HG03565 (cell line): Measurements from ENCODE around the gene PAMR1.
"Not testable (repeated sequence)": the region's sequence is repeated elsewhere in the genome, so short reads cannot be mapped to it uniquely, and the experiment has no call there.

ENCODE experiments used
- ATAC-seq: cut with Tn5 transposase; IDR thresholded peaks from one replicate; pipeline ENCODE4 v1.9.1; 2021; ENCODE audit warnings: mild to moderate bottlenecking, moderate library complexity; ENCODE audit not compliant: unreplicated experiment

The PAMR1 gene

DNA sequence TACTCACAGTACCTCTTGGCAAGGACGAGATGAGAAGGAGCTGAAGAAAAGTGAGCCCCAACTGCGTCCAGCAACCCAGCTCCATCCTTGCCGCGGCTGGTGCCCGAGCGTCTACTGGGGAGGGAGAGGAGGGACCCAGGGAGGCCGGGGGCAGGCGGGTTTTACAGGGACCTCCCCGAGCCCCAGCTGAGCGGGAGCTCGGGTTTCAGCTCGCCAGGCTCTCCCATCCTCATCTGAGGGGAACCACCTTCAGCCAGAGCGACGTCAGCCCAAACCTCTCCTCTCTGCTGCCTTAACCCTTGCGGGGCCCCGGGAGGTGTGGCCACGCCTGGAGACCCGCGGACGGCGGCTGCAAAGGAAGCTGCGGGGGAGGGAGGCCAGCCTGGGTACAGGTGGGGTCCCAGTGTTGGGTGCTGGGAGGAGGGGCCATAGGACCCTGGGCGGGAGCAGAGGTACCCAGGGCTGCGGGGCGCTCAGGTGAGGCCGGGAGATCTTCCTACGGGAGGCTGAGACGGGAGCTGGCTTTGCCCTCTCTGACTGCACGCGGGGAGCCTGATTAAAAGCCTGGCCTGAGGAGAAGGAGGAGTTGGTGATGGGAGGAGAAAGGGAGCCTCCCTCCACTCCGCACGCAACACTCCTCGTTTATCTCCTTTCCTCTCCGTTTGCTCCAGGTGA is at the start of gene PAMR1:
PAMR1 (minus strand) TSS at position 116 of the 675 bp plus-strand sequence; CDS start at position 85, 31 bp downstream.
- no peak for ATAC-seq

DNA sequence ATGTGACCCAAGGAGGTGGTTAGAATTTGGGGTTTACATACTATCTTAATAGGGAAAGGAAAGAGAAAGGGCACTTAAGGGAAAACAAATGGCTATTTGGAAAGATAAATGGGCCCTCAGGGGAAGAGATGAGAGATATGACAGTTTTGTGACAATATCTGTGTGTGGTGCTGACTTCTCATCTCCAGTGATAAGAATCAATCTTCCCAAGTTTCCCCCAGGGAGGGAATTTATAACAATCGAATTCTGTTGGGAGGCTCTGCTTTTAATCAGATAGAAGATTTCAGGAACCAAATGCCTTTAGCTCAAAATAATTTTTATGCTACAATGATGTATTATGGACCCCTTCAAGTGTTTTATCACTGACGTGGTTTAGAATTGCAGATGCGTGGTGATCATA is 46.3 kb upstream of the PAMR1 start:
- no peak for ATAC-seq

GRCh38 chr11:35567737-35568465 is 42.5 kb upstream of the PAMR1 start:
- no peak for ATAC-seq

- ATAC-seq, result no peak
Observed at GRCh38 chr11:35566885-35567284, 41.5 kb upstream of the PAMR1 start.

GRCh38 chr11:35566181-35566580 is 40.8 kb upstream of the PAMR1 start:
- ATAC-seq, result no peak

- no peak for ATAC-seq
Observed at GRCh38 chr11:35564245-35564595, 38.8 kb upstream of the PAMR1 start.

DNA sequence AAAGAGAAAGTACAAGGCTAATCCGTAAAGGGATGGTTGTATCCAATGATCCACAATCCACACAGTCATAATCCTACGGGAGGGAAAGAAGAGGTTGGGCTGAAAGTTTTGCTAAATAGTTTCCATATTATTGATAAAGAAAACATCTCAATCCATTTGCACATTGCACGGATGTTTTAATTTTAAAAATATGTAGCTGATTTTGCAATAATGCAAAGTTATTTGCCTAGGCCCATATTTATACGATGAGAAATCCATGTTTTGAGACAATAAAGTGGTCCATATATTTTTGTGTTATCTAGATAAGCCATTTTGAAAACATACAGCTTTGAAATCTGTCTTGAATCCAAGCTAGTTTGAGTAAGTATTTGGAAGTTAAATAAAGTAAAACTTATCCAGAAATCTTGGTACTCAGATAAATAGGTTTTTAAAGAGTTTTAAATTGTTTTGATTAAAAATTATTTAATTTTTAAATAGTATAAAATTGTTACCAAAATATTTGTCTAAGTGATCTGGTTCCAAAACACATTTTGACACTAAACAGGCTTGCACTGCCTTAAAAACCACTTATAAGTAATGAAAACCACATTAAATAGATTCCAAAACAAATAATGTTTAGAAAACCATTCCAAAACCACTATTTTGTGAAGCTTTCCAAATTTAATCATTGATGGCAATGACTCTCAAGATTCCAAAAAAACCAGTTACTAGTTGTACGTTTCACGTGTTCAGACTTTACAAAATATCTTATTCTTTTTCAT is 38.2 kb upstream of the PAMR1 start:
- no peak for ATAC-seq

- no peak for ATAC-seq
Observed at GRCh38 chr11:35559949-35560348, 34.5 kb upstream of the PAMR1 start.

- ATAC-seq, result no peak
Observed at GRCh38 chr11:35558513-35558912, 33.1 kb upstream of the PAMR1 start.

DNA sequence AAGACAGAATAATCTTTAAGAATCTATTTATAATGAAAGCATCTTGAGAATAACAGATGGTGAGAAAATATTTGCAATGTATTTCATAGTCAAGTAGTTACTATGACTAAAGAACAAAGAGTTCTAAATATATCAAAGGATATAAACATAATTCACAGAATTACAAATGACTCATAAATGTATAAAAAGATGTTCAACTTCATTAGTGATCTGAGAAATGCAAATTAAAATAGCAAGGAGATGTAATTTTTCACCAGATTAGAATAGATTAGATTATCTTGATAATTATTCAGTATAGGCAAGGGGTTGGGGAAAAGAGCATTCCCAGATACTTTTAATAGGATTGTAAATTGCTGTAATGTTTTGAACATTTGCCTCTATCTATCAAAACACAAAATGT is 30.1 kb upstream of the PAMR1 start:
- no peak for ATAC-seq

GRCh38 chr11:35554491-35555437 is 29.3 kb upstream of the PAMR1 start:
- ATAC-seq, result no peak

DNA sequence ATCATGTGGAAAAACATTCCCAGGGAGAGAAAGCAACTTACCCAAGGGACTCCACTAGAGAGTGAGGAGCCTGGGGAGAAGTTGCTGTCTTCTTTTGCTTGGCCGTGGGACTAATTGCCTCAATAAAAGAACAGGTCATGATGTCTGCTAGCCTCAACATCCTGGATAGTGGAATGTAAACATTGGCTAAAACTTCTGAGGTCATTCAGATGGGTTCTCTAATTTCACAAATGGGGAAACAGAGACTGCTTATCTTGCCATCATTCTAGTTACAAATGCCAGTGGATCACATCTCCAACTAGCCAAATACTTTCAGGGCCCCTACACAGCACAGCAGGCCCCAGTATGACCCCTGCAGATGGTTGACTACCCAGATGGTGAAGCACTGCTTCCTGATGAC is 28.4 kb upstream of the PAMR1 start:
- no peak for ATAC-seq

- ATAC-seq, result no peak
Observed at GRCh38 chr11:35553021-35553420, 27.6 kb upstream of the PAMR1 start.

DNA sequence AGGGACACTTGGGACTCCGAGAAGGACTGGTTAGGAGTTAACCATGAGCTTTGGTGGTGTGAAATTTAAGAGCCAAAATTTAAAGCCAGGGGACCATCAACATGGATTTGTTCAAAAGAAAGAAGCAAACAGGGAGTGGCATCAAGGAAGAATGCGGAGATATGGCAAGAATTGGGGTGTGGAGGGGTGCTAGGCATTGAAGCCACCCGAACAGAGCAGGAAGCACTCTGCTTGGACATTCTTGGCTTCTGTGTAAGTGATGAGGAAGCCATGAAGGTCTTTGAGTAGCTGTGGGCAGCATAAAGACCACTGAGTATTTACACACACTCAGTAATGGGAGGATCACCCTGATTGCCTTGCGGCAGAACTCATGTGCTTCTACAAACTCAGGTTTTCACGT is 27.2 kb upstream of the PAMR1 start:
- ATAC-seq, result no peak

GRCh38 chr11:35550374-35551036 is 25.1 kb upstream of the PAMR1 start:
- no peak for ATAC-seq

DNA sequence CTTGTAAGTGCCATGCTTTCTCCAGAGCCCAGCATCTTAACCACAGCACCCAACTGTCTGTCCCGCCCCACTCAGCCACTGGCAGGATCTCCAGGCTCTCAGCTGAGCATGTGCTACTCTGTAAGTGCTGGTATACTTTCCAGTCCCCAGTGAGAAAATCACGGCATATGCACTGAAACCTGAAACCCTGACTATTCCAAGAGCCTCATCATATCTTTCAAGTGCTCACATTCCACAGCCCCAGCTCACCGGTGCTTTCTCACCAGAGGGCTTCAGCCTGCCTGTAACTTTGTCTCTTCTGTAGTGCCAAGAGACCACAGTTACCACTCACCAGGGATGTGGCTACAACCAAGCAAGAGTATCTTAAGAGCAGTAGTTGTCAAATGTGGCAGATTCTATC is 24.4 kb upstream of the PAMR1 start:
- ATAC-seq, result no peak

DNA sequence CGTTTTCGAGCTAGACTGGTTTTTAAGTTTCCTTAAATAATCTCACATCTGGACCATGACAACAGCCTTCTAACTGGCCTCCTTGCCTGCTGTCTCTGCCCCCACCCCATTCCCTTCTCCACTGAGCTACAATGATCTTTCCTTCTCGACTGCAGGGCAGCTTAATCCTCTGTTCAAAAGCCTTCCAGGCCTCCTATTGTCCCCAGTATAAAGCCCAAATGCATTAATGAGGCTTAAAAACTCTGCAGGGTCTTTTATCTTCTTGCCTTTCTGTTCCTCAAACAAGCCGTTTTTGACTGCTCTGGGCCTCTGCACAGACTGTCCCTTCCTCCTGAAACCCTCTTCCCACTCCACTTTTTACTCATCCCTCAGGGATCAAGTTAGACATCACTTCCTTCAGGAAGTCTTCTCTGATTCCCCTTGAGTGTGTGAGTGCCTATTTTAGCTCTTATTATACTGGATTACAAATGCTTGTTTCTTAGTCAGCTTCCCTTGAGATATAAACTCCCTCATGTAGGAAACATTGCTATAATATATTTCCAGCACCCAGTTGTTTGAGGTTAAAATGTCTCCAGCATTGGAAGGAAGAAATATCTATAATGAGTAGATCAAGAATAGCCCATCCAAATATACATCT is 23.6 kb upstream of the PAMR1 start:
- no peak for ATAC-seq

DNA sequence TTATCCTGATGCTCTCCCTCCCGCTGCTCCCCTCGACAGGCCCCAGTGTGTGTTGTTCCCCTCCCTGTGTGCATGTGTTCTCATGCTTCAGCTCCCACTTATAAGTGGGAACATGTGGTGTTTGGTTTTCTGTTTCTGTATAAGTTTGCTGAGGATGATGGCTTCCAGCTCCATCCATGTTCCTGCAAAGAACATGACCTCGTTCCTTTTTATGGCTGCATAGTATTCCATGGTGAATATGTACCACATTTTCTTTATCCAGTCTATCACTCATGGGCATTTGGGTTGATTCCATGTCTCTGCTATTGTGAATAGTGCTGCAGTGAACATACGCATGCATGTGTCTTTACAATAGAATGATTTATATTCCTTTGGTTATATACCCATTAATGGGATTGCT is 22.6 kb upstream of the PAMR1 start:
- ATAC-seq, result not testable (repeated sequence)

DNA sequence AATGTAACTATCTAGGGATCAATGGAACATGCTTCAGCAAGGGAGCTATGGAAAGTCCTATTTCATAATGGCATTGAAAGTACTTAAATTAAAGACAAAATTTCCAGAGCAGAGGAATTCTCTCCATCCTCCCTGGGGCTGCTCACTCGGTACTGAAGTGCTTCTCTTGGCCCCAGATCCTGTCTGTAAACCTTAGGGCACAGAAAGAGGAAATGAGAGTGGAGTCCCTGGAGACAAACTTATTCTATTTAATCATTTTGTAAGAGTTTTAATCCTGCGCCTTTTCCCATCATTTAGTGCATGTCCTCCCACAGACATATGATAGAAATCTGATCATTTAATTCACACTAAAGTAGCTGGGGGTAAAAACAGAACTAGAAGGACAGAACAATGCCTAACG is 20.9 kb upstream of the PAMR1 start:
- no peak for ATAC-seq
